B cell (primary cell): ENCODE data around the gene MYO18A. TPM values are rescaled to one million over a fixed set of nuclear protein-coding genes. Genes with fewer than 3 reads are reported as not detected.

ENCODE experiments used
- ATAC-seq: fragments of 200-7000 bp; cut with Tn5 transposase; one replicate; pipeline ENCODE4 v1.10.0; 2021; ENCODE audit warnings: low read depth, mild to moderate bottlenecking, moderate number of reproducible peaks, moderate library complexity
- CTCF ChIA-PET: fragments of 350-600 bp; sonication (Branson Sonifier 250); formaldehyde crosslinking; loops from one replicate; lab custom pipeline; 2021; ENCODE audit warnings: antibody characterized with exemption, inconsistent platforms; lab: Charles Lee
- POLR2A ChIA-PET: fragments of 350-600 bp; sonication (Branson Sonifier 250); formaldehyde crosslinking; loops from one replicate; lab custom pipeline; 2021; ENCODE audit warnings: antibody characterized with exemption; lab: Charles Lee
- DNase-seq: peaks from one replicate; pipeline ENCODE4 v3.0.0; 2013
- H2AFZ ChIP-seq: 2 replicates; pipeline ENCODE4 v1.6.1; 2012; ENCODE audit warnings: mild to moderate bottlenecking, low read depth, low read length; ENCODE audit not compliant: insufficient read depth, poor library complexity, severe bottlenecking
- H3K27ac ChIP-seq, 2 donors: 1 replicate in 1 of 2; 2 replicates in 1 of 2; pipeline ENCODE4 v1.5.1; 2012 to 2013; ENCODE audit warnings: low read length in 2 of 2, mild to moderate bottlenecking in 2 of 2, moderate library complexity in 1 of 2
- H3K27me3 ChIP-seq, 4 experiments: fragments of 200-600 bp in 1 of 4; sonication (generic) in 1 of 4; replicated peaks in 1 of 4; 1 replicate in 2 of 4; 2 replicates in 2 of 4; pipeline versions ENCODE4 v1.6.1 to v1.7.0; 2013 to 2016; ENCODE audit warnings: low read length in 3 of 4, mild to moderate bottlenecking in 2 of 4, mixed read lengths in 1 of 4, moderate library complexity in 1 of 4; ENCODE audit not compliant: insufficient read depth in 4 of 4, control insufficient read depth in 3 of 4; ENCODE audit errors: control extremely low read depth in 1 of 4
- H3K36me3 ChIP-seq, 2 experiments: replicated peaks in 1 of 2; 1 replicate in 1 of 2; 2 replicates in 1 of 2; pipeline versions ENCODE4 v1.6.1 to v1.7.1; 2013; ENCODE audit warnings: low read length in 1 of 2; ENCODE audit not compliant: insufficient read depth in 2 of 2, control insufficient read depth in 1 of 2; ENCODE audit errors: control extremely low read depth in 1 of 2, extremely low read depth in 1 of 2
- H3K4me1 ChIP-seq, 2 donors: fragments of 200-600 bp in 1 of 2; sonication (generic) in 1 of 2; 1 replicate in 1 of 2; 2 replicates in 1 of 2; pipeline versions ENCODE4 v1.5.1 to v1.6.1; 2013 to 2017; ENCODE audit warnings: low read length in 2 of 2; ENCODE audit not compliant: control insufficient read depth in 2 of 2, insufficient read depth in 2 of 2
- H3K4me2 ChIP-seq: replicated peaks from 2 replicates; pipeline ENCODE3; 2012; ENCODE audit warnings: mild to moderate bottlenecking, low read depth, low read length; ENCODE audit not compliant: poor library complexity, severe bottlenecking
- H3K4me3 ChIP-seq, 5 experiments: fragments of 200-600 bp in 1 of 5; sonication (generic) in 1 of 5; 1 replicate in 3 of 5; 2 replicates in 2 of 5; pipeline versions ENCODE4 v1.5.1 to v1.7.0; 2011 to 2016; ENCODE audit warnings: low read length in 4 of 5, mild to moderate bottlenecking in 4 of 5, low read depth in 2 of 5, control low read depth in 1 of 5, moderate library complexity in 1 of 5; ENCODE audit not compliant: insufficient read depth in 1 of 5; ENCODE audit errors: control extremely low read depth in 1 of 5, extremely low read depth in 1 of 5
- H3K79me2 ChIP-seq: fragments of 200-600 bp; sonication (generic); one replicate; pipeline ENCODE4 v1.6.0; 2016; ENCODE audit warnings: low read length; ENCODE audit not compliant: control insufficient read depth, insufficient read depth
- H3K9ac ChIP-seq: fragments of 200-600 bp; sonication (generic); 2 replicates; pipeline ENCODE4 v1.6.1; 2017; ENCODE audit warnings: mild to moderate bottlenecking, low read length, moderate library complexity
- H3K9me3 ChIP-seq, 3 donors: one replicate each; pipeline versions ENCODE4 v1.6.1 to v1.7.1; 2013; ENCODE audit warnings: low read length in 2 of 3; ENCODE audit not compliant: control insufficient read depth in 2 of 3, insufficient read depth in 1 of 3; ENCODE audit errors: control extremely low read depth in 1 of 3
- H4K20me1 ChIP-seq: 2 replicates; pipeline ENCODE4 v1.6.0; 2012; ENCODE audit warnings: mild to moderate bottlenecking, low read length; ENCODE audit not compliant: insufficient read depth, control insufficient read depth, poor library complexity, severe bottlenecking
- H3K27ac Mint-ChIP-seq: one replicate; pipeline ENCODE4 v1.8.0; 2021; ENCODE audit warnings: mixed read lengths
- H3K27me3 Mint-ChIP-seq: one replicate; pipeline ENCODE4 v1.8.0; 2021; ENCODE audit warnings: mixed read lengths
- H3K4me1 Mint-ChIP-seq: one replicate; pipeline ENCODE4 v1.8.0; 2021; ENCODE audit warnings: mixed read lengths
- H3K4me3 Mint-ChIP-seq: one replicate; pipeline ENCODE4 v1.8.0; 2021; ENCODE audit warnings: mixed read lengths
- H3K9me3 Mint-ChIP-seq: one replicate; pipeline ENCODE4 v1.8.0; 2022; ENCODE audit warnings: mixed read lengths; ENCODE audit not compliant: insufficient read depth
- CTCF ChIP-seq: fragments of 200-600 bp; IDR thresholded peaks from one replicate; pipeline ENCODE4 v1.8.0; 2022; ENCODE audit warnings: antibody characterized with exemption, mild to moderate bottlenecking
- EZH2 ChIP-seq: IDR thresholded peaks from 2 replicates; pipeline ENCODE4 v1.6.1; 2012; ENCODE audit warnings: borderline replicate concordance, low read depth, mild to moderate bottlenecking, moderate library complexity, low read length; ENCODE audit not compliant: insufficient read depth, poor library complexity, severe bottlenecking
- WGBS: methylation state at CpG from one replicate; pipeline ENCODE4 v1.1.5; 2013; ENCODE audit warnings: missing lambda C conversion rate; ENCODE audit not compliant: insufficient coverage; 5-methylcytosine and 5-hydroxymethylcytosine counted together
- intact Hi-C: fragments of 100-400 bp; cut with micrococcal nuclease; formaldehyde crosslinking; loops from one replicate; pipeline ENCODE4 v1.10.0; 2022
- polyA plus RNA-seq: library from polyadenylated mRNA; depleted of rRNA; stranded (reverse); fragments of >200 nt; gene quantifications from 2 replicates; pipeline ENCODE4 v1.2.3, GENCODE V29; 2012
- total RNA-seq, 2 donors: library from RNA; stranded (reverse); fragments of 120-200 nt in 1 of 2; gene quantifications; 1 replicate in 1 of 2; 2 replicates in 1 of 2; pipeline versions ENCODE4 v1.2.3 to v1.2.4, GENCODE V29; 2013 to 2022

Gene MYO18A
- total and polyA plus RNA-seq, 2 donors (not counting 1 experiment from before 2014, with no cell fraction given): 72.2 to 155 TPM

GRCh38 chr17:29136998-29137730, 43.0 kb downstream of the MYO18A start:
- 56% methylated on average over 3 of the region's 8 CpGs for WGBS
- Mint-ChIP-seq H3K27me3 (no peaks in the 10 kb centered on the region), H3K9me3 (no peaks in the 10 kb centered on the region), H3K27ac (peak overlapping the region; percentile 10), H3K4me1 (peaks cover 56% of the 10 kb centered on the region), H3K4me3 (peak overlapping the region; percentile 91)
- Histone ChIP-seq H3K27ac (no peak overlapping the region), H3K4me1 (peaks cover 35 to 45% of the 10 kb centered on the region in 2 donors), H3K79me2 (peaks cover 89% of the 10 kb centered on the region), H3K9me3 (no peaks in the 10 kb centered on the region), H3K4me3 (no peak overlapping the region), H3K36me3 (peaks cover 3 to 40% of the 10 kb centered on the region in 2 experiments), H4K20me1 (peaks cover 59% of the 10 kb centered on the region), H2AFZ (no peak overlapping the region), H3K27me3 (no peaks in the 10 kb centered on the region), H3K4me2 (peak overlapping the region; percentile 77), H3K9ac (no peak overlapping the region)
- DNase-seq (no peak), ATAC-seq (no peak)
- ChIA-PET POLR2A (no interaction called here), CTCF (interaction anchor here (1.0 to 5.8 kb wide), 7 partner anchors 9 to 82 kb away, joined by 4 to 42 read pairs (median 20); partner anchors contain the start of gene MYO18A)
- no peak for TF ChIP-seq CTCF
- TF ChIP-seq EZH2: no peak
- intact Hi-C loops: no loop called here

GRCh38 chr17:29135464-29135863, 44.7 kb downstream of the MYO18A start:
- intact Hi-C loops: no loop called here
- no peaks in the 10 kb centered on the region for H3K9me3 Mint-ChIP-seq
- no peak for ATAC-seq
- H3K27me3 ChIP-seq: no peaks in the 10 kb centered on the region
- peaks cover 3 to 55% of the 10 kb centered on the region in 2 experiments for H3K36me3 ChIP-seq
- ChIA-PET POLR2A (no interaction called here), CTCF (interaction anchor here (1.3 to 1.6 kb wide), 2 partner anchors 11 to 13 kb away, joined by 3 to 8 read pairs; no protein-coding TSS in a partner anchor)
- WGBS: no CpG with 5 or more reads among the region's 2 CpGs
- H3K9me3 ChIP-seq: no peaks in the 10 kb centered on the region
- no peak overlapping the region for H3K4me3 ChIP-seq
- no peak overlapping the region for H2AFZ ChIP-seq
- H3K4me1 Mint-ChIP-seq: peaks cover 55% of the 10 kb centered on the region
- peaks cover 98% of the 10 kb centered on the region for H3K79me2 ChIP-seq
- H3K9ac ChIP-seq: no peak overlapping the region
- no peaks in the 10 kb centered on the region for H3K27me3 Mint-ChIP-seq
- H3K27ac Mint-ChIP-seq: no peak overlapping the region
- H3K4me1 ChIP-seq: peaks cover 21 to 34% of the 10 kb centered on the region in 2 donors
- no peak overlapping the region for H3K4me2 ChIP-seq
- DNase-seq: no peak
- no peak for TF ChIP-seq EZH2
- no peak for TF ChIP-seq CTCF
- no peak overlapping the region for H3K4me3 Mint-ChIP-seq
- H3K27ac ChIP-seq: no peak overlapping the region
- H4K20me1 ChIP-seq: peaks cover 76% of the 10 kb centered on the region
